Lung (tissue), 12 donors: Measurements from ENCODE around the gene NUDT1. TPM values are rescaled to one million over a fixed set of nuclear protein-coding genes. Genes with fewer than 3 reads are reported as not detected.

Source experiments
- ATAC-seq: fragments of 200-7000 bp; cut with Tn5 transposase; one replicate; pipeline ENCODE4 v1.9.1; 2020; ENCODE audit warnings: moderate number of reproducible peaks; ENCODE audit not compliant: insufficient read depth, low FRiP score
- DNase-seq, 3 donors: peaks; one replicate each; pipeline ENCODE4 v3.0.0-alpha.2; 2013 to 2017
- H3K27ac ChIP-seq, 2 donors: one replicate each; pipeline ENCODE4 v1.5.1; 2013; ENCODE audit warnings: mild to moderate bottlenecking in 2 of 2, moderate library complexity in 2 of 2, control low read depth in 1 of 2, inconsistent platforms in 1 of 2, low read depth in 1 of 2, low read length in 1 of 2
- H3K27me3 ChIP-seq, 3 donors: one replicate each; pipeline ENCODE4 v1.5.1; 2013; ENCODE audit warnings: low read length in 2 of 3; ENCODE audit not compliant: control insufficient read depth in 3 of 3, insufficient read depth in 3 of 3
- H3K36me3 ChIP-seq, 4 donors: one replicate each; pipeline ENCODE4 v1.5.1; 2013; ENCODE audit warnings: low read length in 4 of 4, mild to moderate bottlenecking in 1 of 4, moderate library complexity in 1 of 4; ENCODE audit not compliant: control insufficient read depth in 4 of 4, insufficient read depth in 4 of 4
- H3K4me1 ChIP-seq, 5 donors: one replicate each; pipeline ENCODE4 v1.5.1; 2013; ENCODE audit warnings: low read length in 5 of 5, mild to moderate bottlenecking in 2 of 5, moderate library complexity in 1 of 5; ENCODE audit not compliant: control insufficient read depth in 5 of 5, insufficient read depth in 5 of 5
- H3K4me3 ChIP-seq: one replicate; pipeline ENCODE4 v1.5.1; 2013; ENCODE audit warnings: mild to moderate bottlenecking, control low read depth, moderate library complexity
- H3K9ac ChIP-seq, 2 donors: one replicate each; pipeline ENCODE4 v1.5.1; 2013; ENCODE audit warnings: low read length in 2 of 2, control low read depth in 1 of 2; ENCODE audit not compliant: insufficient read depth in 1 of 2
- H3K9me3 ChIP-seq, 4 donors: one replicate each; pipeline ENCODE4 v1.5.1; 2013; ENCODE audit warnings: low read length in 3 of 4, mild to moderate bottlenecking in 1 of 4, moderate library complexity in 1 of 4; ENCODE audit not compliant: control insufficient read depth in 4 of 4, insufficient read depth in 3 of 4
- CTCF ChIP-seq: IDR thresholded peaks from 2 replicates; pipeline ENCODE4 v1.5.1; 2012; ENCODE audit warnings: mild to moderate bottlenecking; ENCODE audit errors: control extremely low read depth, extremely low read depth
- WGBS, 2 donors: extraction: QIAGEN DNeasy Blood & Tissue Kit; methylation state at CpG; one replicate each; pipeline ENCODE4 v1.1.7; 2013; 5-methylcytosine and 5-hydroxymethylcytosine counted together
- polyA plus RNA-seq, 2 donors: library from polyadenylated mRNA; stranded (reverse); fragments of 200-250 nt; gene quantifications; one replicate each; pipeline ENCODE4 v1.2.1, GENCODE V29; 2013
- total RNA-seq, 2 donors: library from RNA; depleted of rRNA in 1 of 2; stranded (reverse); fragments of >200 nt in 1 of 2; gene quantifications; one replicate each; pipeline ENCODE4 v1.2.1, GENCODE V29; 2014 to 2021
- donor health status: control.
- donor health status: control.
- donor health status: Bipolar disorder and iron deficiency.
- donor health status: healthy.
- donor health status: DM: yes; HTN: yes; CAD: no.

NUDT1 gene
- total and polyA plus RNA-seq, 4 donors, result 9.3 to 24.7 (median 18.5) TPM

- WGBS, 2 donors, result 94% methylated on average over 31 of the region's 31 CpGs
- Histone ChIP-seq H3K27me3 (no peaks in the 10 kb centered on the region), H3K36me3 (peaks cover 0 to 46% (median 2%) of the 10 kb centered on the region in 4 donors), H3K4me1 (peaks cover 0 to 5% (median 0%) of the 10 kb centered on the region in 5 donors), H3K9ac (no peak overlapping the region), H3K4me3 (no peak overlapping the region), H3K27ac (no peak overlapping the region), H3K9me3 (no peaks in the 10 kb centered on the region)
- no peak for ATAC-seq
- DNase-seq, result no peak
- TF ChIP-seq CTCF, result no peak
Measured at GRCh38 chr7:2254429-2255144, 12.6 kb downstream of the NUDT1 start.

GRCh38 chr7:2255145-2256139, 13.4 kb downstream of the NUDT1 start:
- Histone ChIP-seq H3K4me1 (peaks cover 0 to 3% (median 0%) of the 10 kb centered on the region in 5 donors), H3K27ac (no peak overlapping the region), H3K36me3 (peaks cover 0 to 46% (median 3%) of the 10 kb centered on the region in 4 donors), H3K9ac (no peak overlapping the region), H3K4me3 (no peak overlapping the region), H3K27me3 (no peaks in the 10 kb centered on the region), H3K9me3 (no peaks in the 10 kb centered on the region)
- ATAC-seq (no peak), DNase-seq (no peak)
- WGBS, 2 donors, result 90 to 94% methylated on average over 33 of the region's 33 CpGs
- TF ChIP-seq CTCF, result no peak

- ATAC-seq (no peak), DNase-seq (no peak)
- H3K9ac ChIP-seq, result no peak overlapping the region
- no peak overlapping the region for H3K27ac ChIP-seq
- WGBS, 2 donors, result 96 to 97% methylated on average over 44 of the region's 44 CpGs
- peaks cover 0 to 46% (median 5%) of the 10 kb centered on the region in 4 donors for H3K36me3 ChIP-seq
- peaks cover 0 to 3% (median 0%) of the 10 kb centered on the region in 5 donors for H3K4me1 ChIP-seq
- no peak overlapping the region for H3K4me3 ChIP-seq
- no peak for TF ChIP-seq CTCF
- no peaks in the 10 kb centered on the region for H3K27me3 ChIP-seq
- no peaks in the 10 kb centered on the region for H3K9me3 ChIP-seq
Measured at GRCh38 chr7:2256306-2257045, 14.4 kb downstream of the NUDT1 start.
